H9 (cell line): Measurements from ENCODE around the gene CRYAB. TPM values are rescaled to one million over a fixed set of nuclear protein-coding genes. Genes with fewer than 3 reads are reported as not detected.

Source experiments
- DNase-seq: peaks from one replicate; pipeline ENCODE4 v3.0.0-alpha.2; 2017
- H2AFZ ChIP-seq: one replicate; pipeline ENCODE4 v1.6.1; 2013; ENCODE audit warnings: mild to moderate bottlenecking, low read length, control low read depth, moderate library complexity
- H2AK5ac ChIP-seq: 2 replicates; pipeline ENCODE4 v1.6.1; 2013; ENCODE audit warnings: low read length, control low read depth, mixed read lengths; ENCODE audit not compliant: insufficient read length
- H2BK120ac ChIP-seq: one replicate; pipeline ENCODE4 v1.6.1; 2013; ENCODE audit warnings: low read depth, mild to moderate bottlenecking, low read length, control low read depth, inconsistent platforms; ENCODE audit not compliant: poor library complexity, severe bottlenecking
- H2BK12ac ChIP-seq: 2 replicates; pipeline ENCODE4 v1.6.1; 2013; ENCODE audit warnings: low read length, control low read depth, mixed read lengths, low read depth; ENCODE audit not compliant: insufficient read length
- H2BK15ac ChIP-seq: 2 replicates; pipeline ENCODE4 v1.6.1; 2013; ENCODE audit warnings: low read depth, low read length, control low read depth
- H2BK20ac ChIP-seq: one replicate; pipeline ENCODE4 v1.6.1; 2013; ENCODE audit warnings: low read depth, mild to moderate bottlenecking, low read length, control low read depth, inconsistent platforms; ENCODE audit not compliant: poor library complexity, severe bottlenecking
- H2BK5ac ChIP-seq: 2 replicates; pipeline ENCODE4 v1.6.1; 2013; ENCODE audit warnings: low read length, control low read depth, mixed read lengths; ENCODE audit not compliant: insufficient read length
- H3K14ac ChIP-seq: 2 replicates; pipeline ENCODE4 v1.6.1; 2013; ENCODE audit warnings: low read length, control low read depth; ENCODE audit not compliant: insufficient read depth
- H3K18ac ChIP-seq: 2 replicates; pipeline ENCODE4 v1.6.1; 2013; ENCODE audit warnings: low read depth, mild to moderate bottlenecking, mixed read lengths, low read length, control low read depth; ENCODE audit not compliant: insufficient read length
- H3K23ac ChIP-seq: 2 replicates; pipeline ENCODE4 v1.6.1; 2013; ENCODE audit warnings: low read length, control low read depth, mixed read lengths, low read depth; ENCODE audit not compliant: insufficient read length
- H3K23me2 ChIP-seq: 2 replicates; pipeline ENCODE4 v1.6.1; 2013; ENCODE audit warnings: low read depth, mild to moderate bottlenecking, mixed read lengths, low read length, control low read depth; ENCODE audit not compliant: insufficient read length, poor library complexity, severe bottlenecking
- H3K27ac ChIP-seq: 2 replicates; pipeline ENCODE4 v1.5.1; 2013; ENCODE audit warnings: low read length, control low read depth, mixed read lengths, low read depth; ENCODE audit not compliant: insufficient read length
- H3K27me3 ChIP-seq: 2 replicates; pipeline ENCODE4 v1.6.1; 2013; ENCODE audit warnings: low read length, control low read depth, inconsistent platforms; ENCODE audit not compliant: insufficient read depth
- H3K4ac ChIP-seq: 2 replicates; pipeline ENCODE4 v1.6.1; 2013; ENCODE audit warnings: low read depth, mild to moderate bottlenecking, control low read depth, inconsistent platforms, low read length, moderate library complexity
- H3K4me1 ChIP-seq: 2 replicates; pipeline ENCODE4 v1.6.1; 2013; ENCODE audit warnings: low read length, control low read depth, inconsistent platforms; ENCODE audit not compliant: insufficient read depth
- H3K4me2 ChIP-seq: 2 replicates; pipeline ENCODE4 v1.6.1; 2013; ENCODE audit warnings: low read length, control low read depth, mixed read lengths; ENCODE audit not compliant: insufficient read length, insufficient read depth
- H3K56ac ChIP-seq: 2 replicates; pipeline ENCODE4 v1.6.1; 2013; ENCODE audit warnings: low read depth, mild to moderate bottlenecking, mixed read lengths, low read length, control low read depth; ENCODE audit not compliant: insufficient read length
- H3K79me1 ChIP-seq: 2 replicates; pipeline ENCODE4 v1.6.1; 2013; ENCODE audit warnings: low read depth, mild to moderate bottlenecking, moderate library complexity, low read length, control low read depth, inconsistent platforms; ENCODE audit not compliant: insufficient read depth, poor library complexity, severe bottlenecking
- H3K79me2 ChIP-seq: 2 replicates; pipeline ENCODE4 v1.6.1; 2013; ENCODE audit warnings: low read length, control low read depth, inconsistent platforms; ENCODE audit not compliant: insufficient read depth
- H3K9ac ChIP-seq: 2 replicates; pipeline ENCODE4 v1.6.1; 2013; ENCODE audit warnings: low read length, control low read depth, mixed read lengths; ENCODE audit not compliant: insufficient read length; ENCODE audit errors: extremely low read depth
- H3K9me3 ChIP-seq: one replicate; pipeline ENCODE4 v1.6.1; 2013; ENCODE audit warnings: low read depth, low read length, inconsistent platforms; ENCODE audit not compliant: control insufficient read depth
- H3T11ph ChIP-seq: one replicate; pipeline ENCODE4 v1.6.1; 2013; ENCODE audit warnings: mild to moderate bottlenecking, low read length, control low read depth, inconsistent platforms
- H4K20me1 ChIP-seq: one replicate; pipeline ENCODE4 v1.6.1; 2013; ENCODE audit not compliant: control insufficient read depth, insufficient read length, insufficient read depth
- H4K5ac ChIP-seq: 2 replicates; pipeline ENCODE4 v1.6.1; 2013; ENCODE audit warnings: low read depth, mild to moderate bottlenecking, mixed read lengths, low read length, control low read depth; ENCODE audit not compliant: insufficient read length
- H4K8ac ChIP-seq: replicated peaks from 2 replicates; pipeline ENCODE4 v1.6.1; 2013; ENCODE audit warnings: low read length, control low read depth, mixed read lengths, low read depth; ENCODE audit not compliant: insufficient read length
- H4K91ac ChIP-seq: 2 replicates; pipeline ENCODE4 v1.6.1; 2013; ENCODE audit warnings: low read depth, mild to moderate bottlenecking, moderate library complexity, mixed read lengths, low read length, control low read depth; ENCODE audit not compliant: insufficient read length
- H3K27ac Mint-ChIP-seq, 3 experiments: 2 replicates in 2 of 3; 3 replicates in 1 of 3; pipeline ENCODE4 v1.8.0; 2020 to 2021; ENCODE audit warnings: mixed read lengths in 3 of 3, mild to moderate bottlenecking in 1 of 3, moderate library complexity in 1 of 3
- H3K27me3 Mint-ChIP-seq: 2 replicates; pipeline ENCODE4 v1.8.0; 2021; ENCODE audit warnings: low read depth, mild to moderate bottlenecking, moderate library complexity, mixed read lengths
- H3K36me3 Mint-ChIP-seq, 3 experiments: 2 replicates in 2 of 3; 3 replicates in 1 of 3; pipeline ENCODE4 v1.8.0; 2020 to 2021; ENCODE audit warnings: low read depth in 3 of 3, mixed read lengths in 3 of 3; ENCODE audit not compliant: insufficient read depth in 1 of 3
- H3K4me1 Mint-ChIP-seq, 2 experiments: 2 replicates each; pipeline ENCODE4 v1.8.0; 2020; ENCODE audit warnings: mixed read lengths in 2 of 2
- H3K4me3 Mint-ChIP-seq, 2 experiments: 2 replicates in 1 of 2; 3 replicates in 1 of 2; pipeline ENCODE4 v1.8.0; 2020 to 2021; ENCODE audit warnings: mild to moderate bottlenecking in 2 of 2, mixed read lengths in 2 of 2, moderate library complexity in 1 of 2
- H3K9me3 Mint-ChIP-seq, 2 experiments: 2 replicates in 1 of 2; 3 replicates in 1 of 2; pipeline ENCODE4 v1.8.0; 2020; ENCODE audit warnings: mild to moderate bottlenecking in 2 of 2, mixed read lengths in 2 of 2, moderate library complexity in 1 of 2
- CTCF ChIP-seq: fragments of 200-600 bp; sonication (generic); conservative IDR thresholded peaks from 3 replicates; pipeline ENCODE4 v1.8.0; 2021; ENCODE audit warnings: antibody characterized with exemption, mild to moderate bottlenecking
- WGBS: extraction: QIAGEN DNeasy Blood & Tissue Kit; methylation state at CpG from one replicate; pipeline ENCODE4 v1.1.7; 2013; ENCODE audit warnings: missing lambda C conversion rate, low lambda C conversion rate, mixed read lengths; ENCODE audit not compliant: insufficient read length; ENCODE audit errors: extremely low coverage; 5-methylcytosine and 5-hydroxymethylcytosine counted together
- total RNA-seq: library from RNA; stranded (reverse); gene quantifications from 2 replicates; pipeline ENCODE4 v1.2.1, GENCODE V29; 2021

The CRYAB gene
- total RNA-seq, 1 experiment from 2014 or later: not detected

GRCh38 chr11:111932611-111932950 lies 21.0 kb upstream of the CRYAB start:
- H3K36me3 Mint-ChIP-seq: no peaks in the 10 kb centered on the region

More at GRCh38 chr11:111932611-111932950, 21.0 kb upstream of the CRYAB start:
- peaks cover 1% of the 10 kb centered on the region; the same call in 1 of the 2 replicates for H3K27me3 Mint-ChIP-seq
- Histone ChIP-seq H4K5ac (no peak overlapping the region), H3K4me1 (no peaks in the 10 kb centered on the region), H3K9ac (no peak overlapping the region), H3K18ac (no peak overlapping the region), H4K20me1 (no peaks in the 10 kb centered on the region), H3K79me1 (no peaks in the 10 kb centered on the region), H2BK5ac (no peak overlapping the region), H2BK120ac (no peak overlapping the region), H3K4me2 (no peak overlapping the region), H3K27ac (no peak overlapping the region), H3K56ac (no peak overlapping the region), H2AK5ac (no peak overlapping the region), H3K23me2 (peaks cover 2% of the 10 kb centered on the region), H2AFZ (no peak overlapping the region), H3K4ac (no peak overlapping the region), H3K27me3 (no peaks in the 10 kb centered on the region), H2BK12ac (no peak overlapping the region), H3T11ph (no peak overlapping the region), H4K91ac (no peak overlapping the region), H2BK20ac (no peak overlapping the region), H3K9me3 (no peaks in the 10 kb centered on the region), H4K8ac (no peak overlapping the region), H3K23ac (no peak overlapping the region), H2BK15ac (no peak overlapping the region), H3K14ac (no peak overlapping the region), H3K79me2 (no peaks in the 10 kb centered on the region)
- no peak overlapping the region for H3K4me3 Mint-ChIP-seq
- H3K4me1 Mint-ChIP-seq: peaks cover 15 to 23% of the 10 kb centered on the region in 2 experiments
- no peak for TF ChIP-seq CTCF
- no peak for DNase-seq
- H3K27ac Mint-ChIP-seq: no peak overlapping the region
- no peaks in the 10 kb centered on the region for H3K9me3 Mint-ChIP-seq
- no CpG with 5 or more reads among the region's 2 CpGs for WGBS
